Measurements from ENCODE around the gene HOXD9.

Gene HOXD9

GRCh38 chr2:176171351-176172006 lies 49.0 kb downstream of the HOXD9 start:
- no peak overlapping the region for H3K27ac ChIP-seq (ENCODE audit: low read depth, low read length)
- H3K4me1 ChIP-seq (ENCODE audit: control insufficient read depth, insufficient read depth, low read length): peaks cover 21% of the 10 kb centered on the region
- peaks cover 100% of the 10 kb centered on the region for H3K27me3 ChIP-seq (ENCODE audit: control insufficient read depth, insufficient read depth, low read length)
- H3K9ac ChIP-seq (ENCODE audit: low read depth, low read length): no peak overlapping the region
- H3K4me3 ChIP-seq (ENCODE audit: low read depth, low read length): peak overlapping the region; percentile 49
- H3K9me3 ChIP-seq (ENCODE audit: control insufficient read depth, insufficient read depth, low read length): no peaks in the 10 kb centered on the region
- no peaks in the 10 kb centered on the region for H3K36me3 ChIP-seq (ENCODE audit: control insufficient read depth, insufficient read depth, low read length)

DNA sequence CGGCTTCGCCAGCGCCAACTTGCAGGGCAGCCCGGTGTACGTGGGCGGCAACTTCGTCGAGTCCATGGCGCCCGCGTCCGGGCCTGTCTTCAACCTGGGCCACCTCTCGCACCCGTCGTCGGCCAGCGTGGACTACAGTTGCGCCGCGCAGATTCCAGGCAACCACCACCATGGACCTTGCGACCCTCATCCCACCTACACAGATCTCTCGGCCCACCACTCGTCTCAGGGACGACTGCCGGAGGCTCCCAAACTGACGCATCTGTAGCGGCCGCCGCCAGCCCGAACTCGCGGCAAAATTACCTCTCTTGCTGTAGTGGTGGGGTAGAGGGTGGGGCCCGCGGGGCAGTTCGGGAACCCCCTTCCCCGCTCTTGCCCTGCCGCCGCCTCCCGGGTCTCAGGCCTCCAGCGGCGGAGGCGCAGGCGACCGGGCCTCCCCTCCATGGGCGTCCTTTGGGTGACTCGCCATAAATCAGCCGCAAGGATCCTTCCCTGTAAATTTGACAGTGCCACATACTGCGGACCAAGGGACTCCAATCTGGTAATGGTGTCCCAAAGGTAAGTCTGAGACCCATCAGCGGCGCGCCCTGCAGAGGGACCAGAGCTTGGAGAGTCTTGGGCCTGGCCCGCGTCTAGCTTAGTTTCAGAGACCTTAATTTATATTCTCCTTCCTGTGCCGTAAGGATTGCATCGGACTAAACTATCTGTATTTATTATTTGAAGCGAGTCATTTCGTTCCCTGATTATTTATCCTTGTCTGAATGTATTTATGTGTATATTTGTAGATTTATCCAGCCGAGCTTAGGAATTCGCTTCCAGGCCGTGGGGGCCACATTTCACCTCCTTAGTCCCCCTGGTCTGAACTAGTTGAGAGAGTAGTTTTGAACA lies 49.7 kb downstream of the HOXD9 start:
- H3K27me3 ChIP-seq (ENCODE audit: control insufficient read depth, insufficient read depth, low read length): peaks cover 100% of the 10 kb centered on the region
- no peak overlapping the region for H3K27ac ChIP-seq (ENCODE audit: low read depth, low read length)
- H3K9ac ChIP-seq (ENCODE audit: low read depth, low read length): no peak overlapping the region
- no peaks in the 10 kb centered on the region for H3K9me3 ChIP-seq (ENCODE audit: control insufficient read depth, insufficient read depth, low read length)
- H3K4me3 ChIP-seq (ENCODE audit: low read depth, low read length): peak overlapping the region; percentile 49
- H3K36me3 ChIP-seq (ENCODE audit: control insufficient read depth, insufficient read depth, low read length): no peaks in the 10 kb centered on the region
- peaks cover 21% of the 10 kb centered on the region for H3K4me1 ChIP-seq (ENCODE audit: control insufficient read depth, insufficient read depth, low read length)

GRCh38 chr2:176172895-176173566 lies 50.5 kb downstream of the HOXD9 start:
- Histone ChIP-seq H3K4me3 (ENCODE audit: low read depth, low read length) (no peak overlapping the region), H3K27ac (ENCODE audit: low read depth, low read length) (no peak overlapping the region), H3K4me1 (ENCODE audit: control insufficient read depth, insufficient read depth, low read length) (peaks cover 25% of the 10 kb centered on the region), H3K27me3 (ENCODE audit: control insufficient read depth, insufficient read depth, low read length) (peaks cover 100% of the 10 kb centered on the region), H3K9ac (ENCODE audit: low read depth, low read length) (no peak overlapping the region), H3K36me3 (ENCODE audit: control insufficient read depth, insufficient read depth, low read length) (no peaks in the 10 kb centered on the region), H3K9me3 (ENCODE audit: control insufficient read depth, insufficient read depth, low read length) (no peaks in the 10 kb centered on the region)

DNA sequence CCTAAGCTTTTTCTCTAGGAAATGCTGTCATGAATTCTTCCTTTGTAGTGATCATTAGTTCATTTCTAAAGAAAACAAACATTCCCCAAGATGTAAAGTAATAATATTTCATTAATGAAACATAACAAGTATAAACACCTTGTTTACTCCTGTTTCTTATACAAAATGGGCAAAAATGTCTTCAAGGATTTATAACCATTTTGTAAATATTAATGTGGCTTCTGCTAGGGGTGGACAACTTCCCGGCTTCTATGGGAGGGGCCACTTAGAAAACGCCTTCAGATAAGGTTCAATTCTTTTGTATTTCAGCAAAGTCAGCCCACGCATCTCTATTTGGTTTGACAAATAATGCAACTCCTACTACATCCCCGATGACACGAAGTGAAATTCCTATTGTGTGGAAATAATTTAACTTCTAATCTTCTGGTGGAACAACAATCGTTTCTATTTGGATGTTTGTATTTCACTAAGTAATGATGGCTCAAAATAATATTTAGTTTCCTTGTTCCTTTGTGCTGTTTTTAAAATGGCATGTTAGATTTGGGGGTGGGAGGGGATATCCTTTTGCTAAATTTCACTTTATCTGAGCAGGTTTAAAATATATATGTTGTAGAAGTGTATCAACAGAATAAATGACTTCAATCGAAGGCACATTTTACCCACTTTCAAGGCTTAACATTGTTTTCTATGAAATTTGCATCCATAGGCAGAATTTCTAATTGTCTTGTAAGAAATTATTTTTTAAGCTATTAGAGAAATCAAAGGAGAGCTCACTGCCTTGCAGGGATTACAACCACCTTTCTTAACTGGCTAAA lies 51.3 kb downstream of the HOXD9 start:
- Histone ChIP-seq H3K9ac (ENCODE audit: low read depth, low read length) (no peak overlapping the region), H3K9me3 (ENCODE audit: control insufficient read depth, insufficient read depth, low read length) (no peaks in the 10 kb centered on the region), H3K4me1 (ENCODE audit: control insufficient read depth, insufficient read depth, low read length) (peaks cover 26% of the 10 kb centered on the region), H3K27ac (ENCODE audit: low read depth, low read length) (no peak overlapping the region), H3K27me3 (ENCODE audit: control insufficient read depth, insufficient read depth, low read length) (peaks cover 100% of the 10 kb centered on the region), H3K4me3 (ENCODE audit: low read depth, low read length) (no peak overlapping the region), H3K36me3 (ENCODE audit: control insufficient read depth, insufficient read depth, low read length) (no peaks in the 10 kb centered on the region)

DNA sequence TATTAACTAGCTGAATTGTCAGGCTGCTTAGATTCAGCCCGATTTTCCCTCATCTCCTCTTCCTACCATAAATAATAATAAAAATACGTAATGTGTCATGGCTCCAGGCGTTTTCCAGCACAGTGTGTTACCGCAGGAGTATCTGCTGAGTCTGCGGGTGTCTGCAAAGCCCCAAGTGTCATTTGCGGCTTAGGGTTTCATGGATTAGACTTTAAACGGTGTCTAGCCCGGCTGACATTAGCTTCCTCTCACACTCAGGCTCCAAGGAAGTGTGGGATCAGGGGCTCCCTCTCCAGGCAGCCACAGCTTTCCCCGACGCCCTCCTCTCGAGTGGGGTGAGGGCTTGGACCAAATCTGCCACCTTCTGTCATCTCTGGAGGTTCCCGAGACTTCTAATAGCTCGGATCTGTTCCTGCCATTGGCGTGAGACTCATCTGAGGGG lies 51.9 kb downstream of the HOXD9 start:
- Histone ChIP-seq H3K27ac (ENCODE audit: low read depth, low read length) (no peak overlapping the region), H3K36me3 (ENCODE audit: control insufficient read depth, insufficient read depth, low read length) (no peaks in the 10 kb centered on the region), H3K4me1 (ENCODE audit: control insufficient read depth, insufficient read depth, low read length) (peaks cover 32% of the 10 kb centered on the region), H3K9me3 (ENCODE audit: control insufficient read depth, insufficient read depth, low read length) (no peaks in the 10 kb centered on the region), H3K27me3 (ENCODE audit: control insufficient read depth, insufficient read depth, low read length) (peaks cover 100% of the 10 kb centered on the region), H3K4me3 (ENCODE audit: low read depth, low read length) (no peak overlapping the region), H3K9ac (ENCODE audit: low read depth, low read length) (no peak overlapping the region)
